Measurements from ENCODE around the gene KCNMB2.

The KCNMB2 gene

GRCh38 chr3:178685591-178685906, 149.3 kb downstream of the KCNMB2 start:
- intact Hi-C loops (cut with DNase I), result no loop called here
- DNase-seq, result no peak

- no peak for DNase-seq
- intact Hi-C loops (cut with DNase I), result no loop called here
Observed at GRCh38 chr3:178686826-178687225, 150.6 kb downstream of the KCNMB2 start.

- no peak for DNase-seq
- intact Hi-C loops (cut with DNase I), result no loop called here
Observed at GRCh38 chr3:178690571-178690970, 154.3 kb downstream of the KCNMB2 start.

GRCh38 chr3:178699364-178699763, 163.1 kb downstream of the KCNMB2 start:
- intact Hi-C loops (cut with DNase I), result no loop called here
- peak in 1 of 10 donors; percentile 59 for DNase-seq

- DNase-seq, result peak in 2 of 10 donors; percentile 16 to 52
- intact Hi-C loops (cut with DNase I), result no loop called here
Observed at GRCh38 chr3:178699810-178700209, 163.6 kb downstream of the KCNMB2 start.

- DNase-seq, result no peak
- intact Hi-C loops (cut with DNase I), result no loop called here
Observed at GRCh38 chr3:178703268-178703975, 167.2 kb downstream of the KCNMB2 start.

- intact Hi-C loops (cut with DNase I), result no loop called here
- no peak for DNase-seq
Observed at GRCh38 chr3:178705925-178706324, 169.7 kb downstream of the KCNMB2 start.

GRCh38 chr3:178706411-178706810, 170.2 kb downstream of the KCNMB2 start:
- intact Hi-C loops (cut with DNase I), result no loop called here
- no peak for DNase-seq

GRCh38 chr3:178707311-178708031, 171.2 kb downstream of the KCNMB2 start:
- no peak for DNase-seq
- intact Hi-C loops (cut with DNase I), result no loop called here

GRCh38 chr3:178709051-178709450, 172.8 kb downstream of the KCNMB2 start:
- intact Hi-C loops (cut with DNase I), result no loop called here
- peak in 1 of 10 donors; percentile 10 for DNase-seq

- intact Hi-C loops (cut with DNase I), result no loop called here
- no peak for DNase-seq
Observed at GRCh38 chr3:178711753-178712152, 175.5 kb downstream of the KCNMB2 start.

GRCh38 chr3:178712247-178712646, 176.0 kb downstream of the KCNMB2 start:
- intact Hi-C loops (cut with DNase I), result no loop called here
- DNase-seq, result no peak

GRCh38 chr3:178714925-178715832, 178.9 kb downstream of the KCNMB2 start:
- DNase-seq, result no peak
- intact Hi-C loops (cut with DNase I), result no loop called here

GRCh38 chr3:178718995-178719635, 182.9 kb downstream of the KCNMB2 start:
- intact Hi-C loops (cut with DNase I), result no loop called here
- no peak for DNase-seq

GRCh38 chr3:178732824-178733223, 196.6 kb downstream of the KCNMB2 start:
- no peak for DNase-seq
- intact Hi-C loops (cut with DNase I), result no loop called here

- no peak for DNase-seq
- intact Hi-C loops (cut with DNase I), result no loop called here
Observed at GRCh38 chr3:178735032-178735674, 198.9 kb downstream of the KCNMB2 start.

GRCh38 chr3:178736300-178736699, 200.1 kb downstream of the KCNMB2 start:
- intact Hi-C loops (cut with DNase I), result no loop called here
- no peak for DNase-seq

- DNase-seq, result no peak
- intact Hi-C loops (cut with DNase I), result no loop called here
Observed at GRCh38 chr3:178739720-178740119, 203.5 kb downstream of the KCNMB2 start.

GRCh38 chr3:178741020-178741419, 204.8 kb downstream of the KCNMB2 start:
- no peak for DNase-seq
- intact Hi-C loops (cut with DNase I), result no loop called here

GRCh38 chr3:178743297-178743696, 207.1 kb downstream of the KCNMB2 start:
- DNase-seq, result no peak
- intact Hi-C loops (cut with DNase I), result no loop called here
